Activated CD8-positive, alpha-beta T cell treated with anti-CD3 and anti-CD28 coated beads for 36 hours (primary cell): Measurements from ENCODE around the gene ELP1. TPM values are rescaled to one million over a fixed set of nuclear protein-coding genes. Genes with fewer than 3 reads are reported as not detected.
"Not testable (repeated sequence)": the region's sequence is repeated elsewhere in the genome, so short reads cannot be mapped to it uniquely, and the experiment has no call there.

Experiments
- ATAC-seq: fragments of 200-7000 bp; cut with Tn5 transposase; one replicate; pipeline ENCODE4 v1.10.0; 2021; ENCODE audit warnings: mild to moderate bottlenecking, moderate library complexity
- CTCF ChIA-PET: fragments of 350-600 bp; sonication (Branson Sonifier 250); formaldehyde crosslinking; loops from one replicate; lab custom pipeline; 2021; ENCODE audit warnings: antibody characterized with exemption; lab: Charles Lee
- POLR2A ChIA-PET: fragments of 350-600 bp; sonication (Branson Sonifier 250); formaldehyde crosslinking; loops from one replicate; lab custom pipeline; 2021; ENCODE audit warnings: antibody characterized with exemption; lab: Charles Lee
- DNase-seq: peaks from one replicate; pipeline ENCODE4 v3.0.0-alpha.2; 2020
- H3K27ac Mint-ChIP-seq: one replicate; pipeline ENCODE4 v1.8.0; 2021; ENCODE audit warnings: mild to moderate bottlenecking, mixed read lengths
- H3K27me3 Mint-ChIP-seq: one replicate; pipeline ENCODE4 v1.8.0; 2021; ENCODE audit warnings: mixed read lengths
- H3K36me3 Mint-ChIP-seq: one replicate; pipeline ENCODE4 v1.8.0; 2021; ENCODE audit warnings: low read depth, mixed read lengths
- H3K4me1 Mint-ChIP-seq: one replicate; pipeline ENCODE4 v1.8.0; 2021; ENCODE audit warnings: low read depth, mixed read lengths
- H3K4me3 Mint-ChIP-seq: one replicate; pipeline ENCODE4 v1.8.0; 2021; ENCODE audit warnings: mild to moderate bottlenecking, moderate library complexity, mixed read lengths
- H3K9me3 Mint-ChIP-seq: one replicate; pipeline ENCODE4 v1.8.0; 2021; ENCODE audit warnings: mixed read lengths
- CTCF ChIP-seq: fragments of 200-600 bp; IDR thresholded peaks from one replicate; pipeline ENCODE4 v1.8.0; 2022; ENCODE audit warnings: antibody characterized with exemption, mild to moderate bottlenecking
- intact Hi-C: fragments of 100-400 bp; cut with micrococcal nuclease; formaldehyde crosslinking; loops from one replicate; pipeline ENCODE4 v1.10.0; 2022
- total RNA-seq, 2 experiments: library from RNA; stranded (reverse); gene quantifications; one replicate each; pipeline ENCODE4 v1.2.3, GENCODE V29; 2021

The ELP1 gene
- total RNA-seq, 2 experiments from 2014 or later, result 25.9 to 28.7 TPM

- Mint-ChIP-seq H3K4me1 (peaks cover 16% of the 10 kb centered on the region), H3K27ac (no peak overlapping the region), H3K27me3 (no peaks in the 10 kb centered on the region), H3K4me3 (no peak overlapping the region), H3K36me3 (peaks cover 48% of the 10 kb centered on the region), H3K9me3 (no peaks in the 10 kb centered on the region)
- ATAC-seq (no peak), DNase-seq (no peak)
- ChIA-PET POLR2A (no interaction called here), CTCF (interaction anchor here (1.1 kb wide), 1 partner anchor 166 kb away, joined by 3 read pairs; no protein-coding TSS in a partner anchor)
- intact Hi-C loops, result no loop called here
- no peak for TF ChIP-seq CTCF
Observed at GRCh38 chr9:108928386-108928785, 5.5 kb downstream of the ELP1 start.

DNA sequence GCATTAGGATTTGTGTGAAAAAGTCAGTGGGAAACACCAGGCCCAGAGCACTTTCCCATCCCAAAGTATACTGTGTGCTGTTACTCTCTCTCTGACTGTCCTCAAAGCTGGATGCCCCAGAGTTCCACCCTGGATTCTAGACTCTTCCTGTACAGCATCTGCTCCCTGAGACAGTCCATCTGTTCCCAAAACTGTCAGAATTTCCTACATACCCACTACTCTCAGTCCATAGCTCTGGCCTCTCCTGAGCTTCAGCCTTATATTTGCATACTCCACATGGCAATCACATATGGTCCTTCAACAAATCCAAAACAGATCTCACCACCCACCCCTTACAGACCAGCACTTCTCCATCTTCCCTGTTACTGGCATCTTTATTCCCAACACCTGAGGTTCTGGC lies 9.5 kb downstream of the ELP1 start:
- Mint-ChIP-seq H3K9me3 (no peaks in the 10 kb centered on the region), H3K4me3 (no peak overlapping the region), H3K36me3 (peaks cover 59% of the 10 kb centered on the region), H3K27me3 (no peaks in the 10 kb centered on the region), H3K27ac (no peak overlapping the region), H3K4me1 (no peaks in the 10 kb centered on the region)
- ATAC-seq, result no peak
- DNase-seq, result no peak
- no peak for TF ChIP-seq CTCF
- ChIA-PET CTCF (no interaction called here), POLR2A (interaction anchor here (0.6 kb wide), 1 partner anchor 12 kb away, joined by 3 read pairs; no protein-coding TSS in a partner anchor)
- intact Hi-C loops, result no loop called here

DNA sequence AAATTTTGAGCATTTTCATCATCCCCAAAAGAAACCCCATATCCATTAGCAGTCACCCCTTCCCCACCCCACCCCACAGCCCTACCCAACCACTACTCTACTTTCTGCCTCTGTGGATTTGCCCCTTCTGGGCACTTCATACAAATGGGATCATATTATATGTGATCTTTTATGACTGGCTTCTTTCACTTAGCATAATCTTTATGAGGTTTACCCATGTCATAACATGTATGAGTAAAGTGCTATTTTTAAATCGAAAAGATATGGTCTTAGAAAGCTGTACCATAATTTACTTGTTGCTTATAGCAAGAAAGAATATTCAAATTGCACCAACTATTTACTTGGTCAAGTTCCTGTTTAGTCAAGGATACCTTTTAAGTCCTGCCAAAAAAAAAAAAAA lies 12.7 kb downstream of the ELP1 start:
- H3K36me3 Mint-ChIP-seq, result peaks cover 45% of the 10 kb centered on the region
- H3K27ac Mint-ChIP-seq, result no peak overlapping the region
- no peaks in the 10 kb centered on the region for H3K4me1 Mint-ChIP-seq
- H3K9me3 Mint-ChIP-seq, result no peaks in the 10 kb centered on the region
- ATAC-seq, result no peak
- POLR2A ChIA-PET, result no interaction called here
- no peaks in the 10 kb centered on the region for H3K27me3 Mint-ChIP-seq
- H3K4me3 Mint-ChIP-seq, result no peak overlapping the region
- no peak for DNase-seq
- intact Hi-C loops, result no loop called here
- TF ChIP-seq CTCF, result no peak
- CTCF ChIA-PET, result no interaction called here

- ATAC-seq, H3K27me3 Mint-ChIP-seq, intact Hi-C loops, H3K27ac Mint-ChIP-seq, DNase-seq, H3K4me3 Mint-ChIP-seq, H3K9me3 Mint-ChIP-seq, POLR2A ChIA-PET, CTCF ChIA-PET, H3K4me1 Mint-ChIP-seq: not testable (repeated sequence)
- peaks cover 41% of the 10 kb centered on the region for H3K36me3 Mint-ChIP-seq
Observed at GRCh38 chr9:108920401-108920800, 13.5 kb downstream of the ELP1 start.

- ATAC-seq, result no peak
- Mint-ChIP-seq H3K27me3 (no peaks in the 10 kb centered on the region), H3K4me3 (no peak overlapping the region), H3K36me3 (peaks cover 34% of the 10 kb centered on the region), H3K27ac (no peak overlapping the region), H3K4me1 (no peaks in the 10 kb centered on the region), H3K9me3 (no peaks in the 10 kb centered on the region)
- ChIA-PET POLR2A (no interaction called here), CTCF (no interaction called here)
- no peak for DNase-seq
- no peak for TF ChIP-seq CTCF
- intact Hi-C loops, result no loop called here
Observed at GRCh38 chr9:108919517-108919916, 14.4 kb downstream of the ELP1 start.

GRCh38 chr9:108913391-108913790 lies 20.5 kb downstream of the ELP1 start:
- ChIA-PET CTCF (interaction anchor here (1.0 kb wide), 1 partner anchor 41 kb away, joined by 3 read pairs; no protein-coding TSS in a partner anchor), POLR2A (no interaction called here)
- H3K4me3 Mint-ChIP-seq, result no peak overlapping the region
- DNase-seq (no peak), ATAC-seq (no peak)
- H3K27ac Mint-ChIP-seq, result no peak overlapping the region
- H3K27me3 Mint-ChIP-seq, result no peaks in the 10 kb centered on the region
- no peaks in the 10 kb centered on the region for H3K9me3 Mint-ChIP-seq
- intact Hi-C loops, result no loop called here
- peaks cover 9% of the 10 kb centered on the region for H3K4me1 Mint-ChIP-seq
- peaks cover 41% of the 10 kb centered on the region for H3K36me3 Mint-ChIP-seq
- no peak for TF ChIP-seq CTCF
